B cell (primary cell): Measurements from ENCODE around the gene MCM6.

ENCODE experiments used
- CTCF ChIP-seq: fragments of 200-600 bp; IDR thresholded peaks from one replicate; pipeline ENCODE4 v1.8.0; 2022; ENCODE audit warnings: antibody characterized with exemption, mild to moderate bottlenecking
- EZH2 ChIP-seq: IDR thresholded peaks from 2 replicates; pipeline ENCODE4 v1.6.1; 2012; ENCODE audit warnings: borderline replicate concordance, low read depth, mild to moderate bottlenecking, moderate library complexity, low read length; ENCODE audit not compliant: insufficient read depth, poor library complexity, severe bottlenecking

GRCh38 chr2:135796606-135797005, 79.6 kb downstream of the MCM6 start:
- TF ChIP-seq CTCF (no peak), EZH2 (no peak)
